Activated B cell treated with CpG ODN at 0.5 μM for 24 hours (primary cell): ENCODE measurements around the gene MGAT4B. TPM values are rescaled to one million over a fixed set of nuclear protein-coding genes. Genes with fewer than 3 reads are reported as not detected.
A peak's percentile ranks its signal among the peaks of the same experiment; 100 is the strongest.

ENCODE experiments used
- ATAC-seq: fragments of 200-7000 bp; cut with Tn5 transposase; one replicate; pipeline ENCODE4 v1.10.0; 2021; ENCODE audit warnings: low read depth, mild to moderate bottlenecking, moderate library complexity
- CTCF ChIA-PET: fragments of 350-600 bp; sonication (Branson Sonifier 250); formaldehyde crosslinking; loops from one replicate; lab custom pipeline; 2021; ENCODE audit warnings: antibody characterized with exemption; lab: Charles Lee
- POLR2A ChIA-PET: fragments of 350-600 bp; sonication (Branson Sonifier 250); formaldehyde crosslinking; loops from one replicate; lab custom pipeline; 2021; ENCODE audit warnings: antibody characterized with exemption; lab: Charles Lee
- DNase-seq: peaks from one replicate; pipeline ENCODE4 v3.0.0; 2022
- H3K27ac Mint-ChIP-seq: one replicate; pipeline ENCODE4 v1.8.0; 2020; ENCODE audit warnings: mixed read lengths
- H3K27me3 Mint-ChIP-seq: one replicate; pipeline ENCODE4 v1.8.0; 2021; ENCODE audit warnings: mixed read lengths
- H3K36me3 Mint-ChIP-seq: one replicate; pipeline ENCODE4 v1.8.0; 2021; ENCODE audit warnings: low read depth, mixed read lengths
- H3K4me1 Mint-ChIP-seq: one replicate; pipeline ENCODE4 v1.8.0; 2021; ENCODE audit warnings: mixed read lengths
- H3K4me3 Mint-ChIP-seq: one replicate; pipeline ENCODE4 v1.8.0; 2020; ENCODE audit warnings: mild to moderate bottlenecking, mixed read lengths
- H3K9me3 Mint-ChIP-seq: one replicate; pipeline ENCODE4 v1.8.0; 2020; ENCODE audit warnings: mixed read lengths
- intact Hi-C: fragments of 100-400 bp; cut with micrococcal nuclease; formaldehyde crosslinking; loops from one replicate; pipeline ENCODE4 v1.15.1; 2024
- total RNA-seq: library from RNA; stranded (reverse); gene quantifications from 2 replicates; pipeline ENCODE4 v1.2.3, GENCODE V29; 2022
- TF ChIP-seq, protein P1 (sequence below): fragments of 200-600 bp; IDR thresholded peaks from one replicate; pipeline ENCODE4 v1.8.0; 2022; ENCODE audit warnings: antibody characterized with exemption, mild to moderate bottlenecking

Gene MGAT4B
- total RNA-seq, 1 donor from 2014 or later, result 85.3 TPM

DNA sequence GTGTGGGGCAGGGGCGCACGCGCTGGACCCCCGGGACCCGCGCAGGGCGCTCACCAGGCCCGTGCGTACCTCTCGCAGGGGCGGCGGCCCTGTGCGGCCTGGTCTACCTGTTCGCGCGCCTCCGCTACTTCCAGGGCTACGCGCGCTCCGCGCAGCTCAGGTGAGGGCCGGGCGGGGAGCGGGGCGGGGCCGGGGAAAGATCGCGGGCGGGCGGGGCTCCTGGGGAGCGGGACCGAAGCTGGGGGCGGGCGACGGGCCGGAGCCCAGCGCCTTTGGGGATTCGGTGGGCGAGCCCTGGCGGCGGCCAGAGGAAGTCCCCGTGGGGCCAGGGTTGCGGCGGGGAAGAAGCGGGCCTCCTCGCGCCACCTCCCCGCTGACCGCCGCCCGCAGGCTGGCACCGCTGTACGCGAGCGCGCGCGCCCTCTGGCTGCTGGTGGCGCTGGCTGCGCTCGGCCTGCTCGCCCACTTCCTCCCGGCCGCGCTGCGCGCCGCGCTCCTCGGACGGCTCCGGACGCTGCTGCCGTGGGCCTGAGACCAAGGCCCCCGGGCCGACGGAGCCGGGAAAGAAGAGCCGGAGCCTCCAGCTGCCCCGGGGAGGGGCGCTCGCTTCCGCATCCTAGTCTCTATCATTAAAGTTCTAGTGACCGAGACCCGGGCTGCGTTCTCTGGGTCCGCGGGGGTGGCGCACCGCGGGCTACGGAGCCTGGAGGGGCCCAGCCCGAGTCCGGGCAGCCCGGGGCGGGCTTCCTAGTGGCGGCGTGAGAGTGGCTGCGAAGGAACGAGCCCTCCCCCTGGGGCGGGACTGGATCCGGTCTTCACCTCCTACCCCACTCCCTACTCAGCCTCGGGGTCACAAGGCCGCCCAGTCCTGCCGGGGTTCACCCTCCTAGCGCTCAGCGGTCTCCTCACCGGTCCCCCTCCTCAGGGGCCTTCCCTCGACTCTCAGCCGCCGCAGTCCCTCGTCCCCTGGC is 10.5 kb downstream of the MGAT4B start:
- peaks cover 23% of the 10 kb centered on the region for H3K36me3 Mint-ChIP-seq
- peak overlapping the region; percentile 64 for H3K4me3 Mint-ChIP-seq
- H3K9me3 Mint-ChIP-seq, result no peaks in the 10 kb centered on the region
- ATAC-seq (peak; percentile 78), DNase-seq (peak; percentile 78)
- H3K4me1 Mint-ChIP-seq, result peaks cover 29% of the 10 kb centered on the region
- intact Hi-C loops, result loop anchor here (1.0 to 10.0 kb wide), 6 partner anchors 33 to 276 kb away; partner anchors contain the start of genes CANX, HNRNPH1, MAML1 and RNF130
- no peaks in the 10 kb centered on the region for H3K27me3 Mint-ChIP-seq
- POLR2A ChIA-PET, result interaction anchor here (0.5 to 3.3 kb wide), 9 partner anchors 8 to 818 kb away, joined by 3 to 16 read pairs (median 5); partner anchors contain the start of genes MAML1 and SQSTM1
- H3K27ac Mint-ChIP-seq, result peak overlapping the region; percentile 7
- CTCF ChIA-PET, result interaction anchor here (1.1 to 1.4 kb wide), 4 partner anchors 19 to 52 kb away, joined by 3 to 9 read pairs (median 3); no protein-coding TSS in a partner anchor
- TF ChIP-seq, protein P1, sequence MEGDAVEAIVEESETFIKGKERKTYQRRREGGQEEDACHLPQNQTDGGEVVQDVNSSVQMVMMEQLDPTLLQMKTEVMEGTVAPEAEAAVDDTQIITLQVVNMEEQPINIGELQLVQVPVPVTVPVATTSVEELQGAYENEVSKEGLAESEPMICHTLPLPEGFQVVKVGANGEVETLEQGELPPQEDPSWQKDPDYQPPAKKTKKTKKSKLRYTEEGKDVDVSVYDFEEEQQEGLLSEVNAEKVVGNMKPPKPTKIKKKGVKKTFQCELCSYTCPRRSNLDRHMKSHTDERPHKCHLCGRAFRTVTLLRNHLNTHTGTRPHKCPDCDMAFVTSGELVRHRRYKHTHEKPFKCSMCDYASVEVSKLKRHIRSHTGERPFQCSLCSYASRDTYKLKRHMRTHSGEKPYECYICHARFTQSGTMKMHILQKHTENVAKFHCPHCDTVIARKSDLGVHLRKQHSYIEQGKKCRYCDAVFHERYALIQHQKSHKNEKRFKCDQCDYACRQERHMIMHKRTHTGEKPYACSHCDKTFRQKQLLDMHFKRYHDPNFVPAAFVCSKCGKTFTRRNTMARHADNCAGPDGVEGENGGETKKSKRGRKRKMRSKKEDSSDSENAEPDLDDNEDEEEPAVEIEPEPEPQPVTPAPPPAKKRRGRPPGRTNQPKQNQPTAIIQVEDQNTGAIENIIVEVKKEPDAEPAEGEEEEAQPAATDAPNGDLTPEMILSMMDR, result peak; percentile 32

DNA sequence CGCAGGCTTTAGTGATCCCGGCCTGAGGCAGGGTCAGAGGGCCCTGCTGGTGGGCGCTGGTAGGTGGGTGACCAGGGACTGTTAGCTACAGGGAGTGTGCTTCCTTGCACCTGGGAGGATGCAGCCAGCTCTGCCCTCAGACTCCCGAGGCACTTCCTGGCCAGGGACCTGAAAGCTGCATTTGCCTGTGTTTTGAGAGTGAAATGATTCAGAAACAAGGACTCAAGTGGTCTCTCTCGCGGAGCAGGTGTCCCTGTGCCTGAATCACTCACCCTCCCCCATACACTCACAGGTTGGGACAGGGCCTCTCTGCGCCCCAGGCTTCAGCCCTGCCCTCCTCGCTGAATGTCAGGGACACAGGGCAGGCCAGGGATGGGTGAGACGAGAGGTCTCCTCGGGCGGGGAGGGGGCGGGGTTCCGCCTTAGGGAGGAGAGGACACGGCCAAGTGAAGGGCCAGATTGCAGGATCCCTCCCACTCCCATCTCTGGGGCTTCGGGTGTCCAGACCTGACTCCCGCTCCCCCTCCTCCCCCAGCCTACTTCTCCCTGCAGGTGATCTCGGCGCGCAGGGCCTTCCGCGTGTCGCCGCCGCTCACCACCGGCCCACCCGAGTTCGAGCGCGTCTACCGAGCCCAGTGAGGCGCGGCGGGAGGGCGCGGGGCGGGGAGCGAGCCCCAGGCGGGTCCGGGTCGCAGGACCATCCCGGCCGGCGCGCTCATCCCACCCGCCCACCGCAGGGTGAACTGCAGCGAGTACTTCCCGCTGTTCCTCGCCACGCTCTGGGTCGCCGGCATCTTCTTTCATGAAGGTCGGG is 11.4 kb downstream of the MGAT4B start:
- peaks cover 29% of the 10 kb centered on the region for H3K4me1 Mint-ChIP-seq
- H3K9me3 Mint-ChIP-seq, result no peaks in the 10 kb centered on the region
- TF ChIP-seq, protein P1, result no peak
- peaks cover 23% of the 10 kb centered on the region for H3K36me3 Mint-ChIP-seq
- ATAC-seq (no peak), DNase-seq (no peak)
- intact Hi-C loops, result loop anchor here (5.0 to 10.0 kb wide), 3 partner anchors 118 to 277 kb away; partner anchors contain the start of genes HNRNPH1 and RNF130
- H3K4me3 Mint-ChIP-seq, result peak overlapping the region; percentile 64
- POLR2A ChIA-PET, result interaction anchor here (0.6 to 3.3 kb wide), 8 partner anchors 9 to 170 kb away, joined by 3 to 16 read pairs (median 4); partner anchors contain the start of genes MAML1 and SQSTM1
- H3K27me3 Mint-ChIP-seq, result no peaks in the 10 kb centered on the region
- CTCF ChIA-PET, result interaction anchor here (1.4 kb wide), 1 partner anchor 33 kb away, joined by 9 read pairs; no protein-coding TSS in a partner anchor
- peak overlapping the region; percentile 12 for H3K27ac Mint-ChIP-seq

DNA sequence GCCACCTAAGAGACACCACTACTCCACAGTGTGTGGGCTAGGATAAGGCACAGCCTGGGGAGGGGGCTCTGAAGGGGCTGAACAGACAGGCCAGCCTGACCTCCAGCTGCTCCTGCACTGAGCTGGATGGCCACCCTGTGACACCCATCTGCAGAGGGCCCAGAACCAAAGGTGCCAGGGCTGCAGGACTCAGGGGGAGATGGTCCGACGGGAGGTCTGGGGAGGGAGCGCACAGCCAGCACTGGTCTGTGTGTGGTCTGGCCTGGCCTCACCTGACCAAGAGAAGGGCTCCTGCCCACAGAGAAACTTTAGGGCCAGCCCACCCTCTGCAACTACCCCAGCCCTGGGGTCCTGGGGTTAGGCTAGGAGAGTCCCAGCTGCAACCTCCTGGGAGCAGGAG is 12.1 kb downstream of the MGAT4B start:
- Mint-ChIP-seq H3K27ac (peak overlapping the region; percentile 12), H3K9me3 (no peaks in the 10 kb centered on the region), H3K4me3 (peak overlapping the region; percentile 64), H3K27me3 (no peaks in the 10 kb centered on the region), H3K36me3 (peaks cover 19% of the 10 kb centered on the region), H3K4me1 (peaks cover 29% of the 10 kb centered on the region)
- ChIA-PET CTCF (interaction anchor here (1.2 kb wide), 1 partner anchor 32 kb away, joined by 11 read pairs; no protein-coding TSS in a partner anchor), POLR2A (interaction anchor here (0.5 to 3.3 kb wide), 6 partner anchors 25 to 123 kb away, joined by 3 to 14 read pairs (median 3); partner anchors contain the start of genes CANX, MAML1 and SQSTM1)
- ATAC-seq, result no peak
- intact Hi-C loops, result loop anchor here (10.0 kb wide), 1 partner anchor 170 kb away; the partner anchor contains the start of gene HNRNPH1
- TF ChIP-seq, protein P1, result no peak
- DNase-seq, result no peak

DNA sequence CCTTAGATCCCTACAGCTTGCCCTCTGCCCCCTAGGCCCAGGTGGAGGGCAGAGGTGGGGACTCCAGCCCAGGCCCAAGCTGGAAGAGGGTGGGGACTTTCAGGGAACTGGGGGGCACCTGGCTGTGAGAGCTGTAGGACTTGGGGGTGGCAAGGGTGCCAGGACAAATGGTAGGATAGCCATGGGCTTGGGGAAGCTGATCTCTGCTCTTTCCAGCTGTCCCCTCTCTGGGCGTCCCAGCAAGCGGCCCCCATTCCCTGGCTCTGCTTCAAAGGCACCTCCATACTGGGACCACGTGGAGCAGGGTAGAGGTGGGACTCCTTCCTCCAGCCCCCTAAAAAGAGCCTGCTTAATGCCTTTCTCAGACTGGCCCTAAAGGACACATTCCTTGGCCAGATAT is 12.5 kb downstream of the MGAT4B start:
- ATAC-seq (no peak), DNase-seq (no peak)
- peak overlapping the region; percentile 64 for H3K4me3 Mint-ChIP-seq
- ChIA-PET CTCF (interaction anchor here (1.2 kb wide), 1 partner anchor 31 kb away, joined by 11 read pairs; no protein-coding TSS in a partner anchor), POLR2A (interaction anchor here (0.5 to 3.3 kb wide), 7 partner anchors 25 to 171 kb away, joined by 3 to 14 read pairs (median 3); partner anchors contain the start of genes CANX, HNRNPH1, MAML1 and SQSTM1)
- intact Hi-C loops, result loop anchor here (10.0 kb wide), 1 partner anchor 169 kb away; the partner anchor contains the start of gene HNRNPH1
- TF ChIP-seq, protein P1, result no peak
- H3K27ac Mint-ChIP-seq, result no peak overlapping the region
- peaks cover 29% of the 10 kb centered on the region for H3K4me1 Mint-ChIP-seq
- H3K9me3 Mint-ChIP-seq, result no peaks in the 10 kb centered on the region
- H3K36me3 Mint-ChIP-seq, result peaks cover 15% of the 10 kb centered on the region
- no peaks in the 10 kb centered on the region for H3K27me3 Mint-ChIP-seq
